GM21367 (cell line): Measurements from ENCODE around the gene CNBP.

Experiments used
- ATAC-seq: cut with Tn5 transposase; IDR thresholded peaks from one replicate; pipeline ENCODE4 v1.9.1; 2021; ENCODE audit not compliant: unreplicated experiment

Gene CNBP

GRCh38 chr3:129132097-129132866 is 51.4 kb downstream of the CNBP start:
- no peak for ATAC-seq

- ATAC-seq, result no peak
Measured at GRCh38 chr3:129131465-129132088, 52.1 kb downstream of the CNBP start.

- no peak for ATAC-seq
Measured at GRCh38 chr3:129130291-129130813, 53.3 kb downstream of the CNBP start.

GRCh38 chr3:129128357-129129155 is 55.1 kb downstream of the CNBP start:
- ATAC-seq, result no peak

- no peak for ATAC-seq
Measured at GRCh38 chr3:129126726-129127280, 56.9 kb downstream of the CNBP start.

- no peak for ATAC-seq
Measured at GRCh38 chr3:129123314-129124060, 60.2 kb downstream of the CNBP start.

- no peak for ATAC-seq
Measured at GRCh38 chr3:129122412-129123011, 61.2 kb downstream of the CNBP start.

- peak; percentile 35 for ATAC-seq
Measured at GRCh38 chr3:129121792-129122411, 61.8 kb downstream of the CNBP start, which contains the start of gene RAB43. TSS of gene RAB43 (minus strand) at chr3:129121804. CDS start at chr3:129121489, 315 bp downstream.

- ATAC-seq, result peak; percentile 21
Measured at GRCh38 chr3:129121016-129121791, 62.5 kb downstream of the CNBP start.

GRCh38 chr3:129120254-129121004 is 63.3 kb downstream of the CNBP start:
- ATAC-seq, result peak; percentile 42

GRCh38 chr3:129119365-129120100 is 64.2 kb downstream of the CNBP start:
- no peak for ATAC-seq

- ATAC-seq, result no peak
Measured at GRCh38 chr3:129118745-129119144, 65.0 kb downstream of the CNBP start.
